ENCODE results near the gene MATN4.
A peak's percentile ranks its signal among the peaks of the same experiment; 100 is the strongest.

MATN4 gene

DNA sequence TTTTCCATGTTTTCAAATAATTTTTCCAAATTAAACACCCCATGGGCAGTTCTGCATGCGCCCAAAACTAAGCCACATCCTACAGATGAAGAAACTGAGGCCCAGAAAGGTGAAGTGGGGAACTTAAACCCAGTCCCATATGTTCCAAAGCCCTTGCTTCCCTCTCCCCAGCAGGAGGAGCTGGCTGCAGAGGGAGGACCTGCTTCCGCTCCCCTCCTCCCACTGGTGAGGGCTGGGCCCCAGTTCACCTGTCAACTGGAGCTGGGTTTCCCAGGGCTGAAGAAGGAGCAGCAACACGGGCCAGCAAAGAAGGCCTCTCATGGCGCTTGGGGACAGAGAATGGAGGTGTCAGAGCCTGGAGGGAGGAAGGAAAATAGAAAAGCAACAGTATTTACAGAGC, 2.8 kb downstream of the MATN4 start:
- Histone ChIP-seq H3K9me3 (no peaks in the 10 kb centered on the region), H3K36me3 (no peaks in the 10 kb centered on the region), H3K27ac (no peak overlapping the region), H3K9ac (no peak overlapping the region), H3K4me2 (no peak overlapping the region), H3K27me3 (peaks cover 6% of the 10 kb centered on the region; the same call in 1 of the 2 replicates), H3K4me1 (peaks cover 34% of the 10 kb centered on the region), H4K20me1 (no peaks in the 10 kb centered on the region), H3K4me3 (no peak overlapping the region)
- no peak for TF ChIP-seq Cebpa-rat (IDR thresholded peaks at IDR 0.05)

- Histone ChIP-seq H3K4me2 (no peak overlapping the region), H3K9ac (no peak overlapping the region), H4K20me1 (no peaks in the 10 kb centered on the region), H3K36me3 (no peaks in the 10 kb centered on the region), H3K27ac (no peak overlapping the region), H3K4me1 (peaks cover 26% of the 10 kb centered on the region), H3K4me3 (no peak overlapping the region), H3K27me3 (peaks cover 6% of the 10 kb centered on the region; the same call in 1 of the 2 replicates), H3K9me3 (no peaks in the 10 kb centered on the region)
- TF ChIP-seq Cebpa-rat (IDR thresholded peaks at IDR 0.05): no peak
These were observed 3.6 kb downstream of the MATN4 start for GRCh38 chr20:45304464-45304999.

- Histone ChIP-seq H3K27ac (no peak overlapping the region), H3K9ac (no peak overlapping the region), H3K9me3 (no peaks in the 10 kb centered on the region), H3K27me3 (peaks cover 6% of the 10 kb centered on the region; the same call in 1 of the 2 replicates), H3K36me3 (no peaks in the 10 kb centered on the region), H3K4me3 (no peak overlapping the region), H3K4me1 (peaks cover 19% of the 10 kb centered on the region), H4K20me1 (no peaks in the 10 kb centered on the region), H3K4me2 (no peak overlapping the region)
- no peak for TF ChIP-seq Cebpa-rat (IDR thresholded peaks at IDR 0.05)
These were observed 4.3 kb downstream of the MATN4 start for GRCh38 chr20:45303586-45304463.

GRCh38 chr20:45301824-45302271, 6.3 kb downstream of the MATN4 start:
- no peaks in the 10 kb centered on the region for H3K36me3 ChIP-seq
- H3K9ac ChIP-seq: no peak overlapping the region
- H3K4me1 ChIP-seq: no peaks in the 10 kb centered on the region
- no peak overlapping the region for H3K4me2 ChIP-seq
- no peaks in the 10 kb centered on the region for H3K9me3 ChIP-seq
- no peak for TF ChIP-seq Cebpa-rat (IDR thresholded peaks at IDR 0.05)
- no peak overlapping the region for H3K27ac ChIP-seq
- no peak overlapping the region for H3K4me3 ChIP-seq
- no peaks in the 10 kb centered on the region for H4K20me1 ChIP-seq
- no peaks in the 10 kb centered on the region; the same call in 1 of the 2 replicates for H3K27me3 ChIP-seq

- TF ChIP-seq Cebpa-rat (IDR thresholded peaks at IDR 0.05): no peak
- no peak overlapping the region for H3K4me2 ChIP-seq
These were observed 7.1 kb downstream of the MATN4 start for GRCh38 chr20:45300961-45301360.

DNA sequence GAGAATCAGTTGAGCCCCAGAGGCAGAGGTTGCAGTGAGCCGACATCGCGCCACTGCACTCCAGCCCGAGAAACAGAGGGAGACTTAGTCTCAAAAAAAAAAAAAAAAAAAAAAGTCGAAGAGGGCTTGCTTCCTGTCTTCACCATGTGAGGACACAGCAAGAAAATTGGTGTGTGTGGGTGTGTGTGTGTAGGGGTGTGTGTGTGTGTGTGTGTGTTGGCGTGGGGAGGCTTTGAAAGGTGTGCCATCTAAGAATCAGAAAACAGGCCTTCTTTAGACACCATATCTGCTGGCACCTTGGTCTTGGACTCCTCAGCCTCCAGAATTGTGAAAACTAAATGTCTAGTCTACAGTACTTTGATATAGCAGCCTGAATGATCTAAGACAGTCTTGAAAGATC, 8.3 kb downstream of the MATN4 start:
- H3K4me1 ChIP-seq: no peaks in the 10 kb centered on the region
- no peaks in the 10 kb centered on the region for H4K20me1 ChIP-seq
- no peak for TF ChIP-seq Cebpa-rat (IDR thresholded peaks at IDR 0.05)
- no peak overlapping the region for H3K27ac ChIP-seq
- H3K4me2 ChIP-seq: no peak overlapping the region
- H3K4me3 ChIP-seq: no peak overlapping the region
- no peak overlapping the region for H3K9ac ChIP-seq
- H3K27me3 ChIP-seq: no peaks in the 10 kb centered on the region
- peaks cover 5% of the 10 kb centered on the region for H3K9me3 ChIP-seq
- no peaks in the 10 kb centered on the region for H3K36me3 ChIP-seq

More at GRCh38 chr20:45300961-45301360, 7.1 kb downstream of the MATN4 start:
- Histone ChIP-seq H4K20me1 (no peaks in the 10 kb centered on the region), H3K4me3 (no peak overlapping the region), H3K27me3 (no peaks in the 10 kb centered on the region), H3K9ac (no peak overlapping the region), H3K9me3 (no peaks in the 10 kb centered on the region), H3K27ac (no peak overlapping the region), H3K36me3 (no peaks in the 10 kb centered on the region), H3K4me1 (no peaks in the 10 kb centered on the region)

- no peak for TF ChIP-seq Cebpa-rat (IDR thresholded peaks at IDR 0.05)
These were observed 10.2 kb downstream of the MATN4 start for GRCh38 chr20:45297786-45298497.

GRCh38 chr20:45294659-45295058, 13.4 kb downstream of the MATN4 start:
- Histone ChIP-seq H3K27ac (no peak overlapping the region), H3K4me1 (peaks cover 12% of the 10 kb centered on the region), H3K36me3 (no peaks in the 10 kb centered on the region), H3K4me3 (no peak overlapping the region), H3K4me2 (no peak overlapping the region), H3K9me3 (peaks cover 8% of the 10 kb centered on the region), H4K20me1 (no peaks in the 10 kb centered on the region), H3K27me3 (peaks cover 24% of the 10 kb centered on the region), H3K9ac (no peak overlapping the region)
- TF ChIP-seq Cebpa-rat (IDR thresholded peaks at IDR 0.05): no peak

More at GRCh38 chr20:45297786-45298497, 10.2 kb downstream of the MATN4 start:
- H4K20me1 ChIP-seq: no peaks in the 10 kb centered on the region
- H3K9ac ChIP-seq: no peak overlapping the region
- peaks cover 8% of the 10 kb centered on the region for H3K9me3 ChIP-seq
- H3K27ac ChIP-seq: no peak overlapping the region
- peaks cover 14% of the 10 kb centered on the region for H3K27me3 ChIP-seq
- H3K4me2 ChIP-seq: no peak overlapping the region
- H3K4me1 ChIP-seq: no peaks in the 10 kb centered on the region
- no peaks in the 10 kb centered on the region for H3K36me3 ChIP-seq
- no peak overlapping the region for H3K4me3 ChIP-seq

DNA sequence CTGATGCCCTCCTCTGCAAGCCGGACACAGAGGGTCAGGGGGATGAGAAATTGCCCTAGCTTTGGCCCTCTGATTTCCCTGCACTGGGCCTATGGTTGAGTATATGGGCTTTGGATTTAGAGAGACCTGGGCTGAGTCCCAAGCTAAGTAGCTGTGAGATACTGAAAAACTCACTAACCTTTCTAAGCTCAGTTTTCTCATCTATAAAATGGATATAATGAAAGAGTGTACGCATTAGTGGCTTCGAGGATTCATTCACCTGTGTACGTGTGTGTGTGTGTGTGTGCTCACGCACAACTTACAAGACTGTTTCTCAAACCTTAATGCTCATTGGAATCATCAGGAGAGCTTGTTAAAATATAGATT, 14.1 kb downstream of the MATN4 start:
- Histone ChIP-seq H4K20me1 (no peaks in the 10 kb centered on the region), H3K36me3 (no peaks in the 10 kb centered on the region), H3K9ac (no peak overlapping the region; the same call in 1 of the 2 replicates), H3K9me3 (peaks cover 8% of the 10 kb centered on the region), H3K27ac (no peak overlapping the region), H3K4me1 (peaks cover 12% of the 10 kb centered on the region), H3K4me3 (peak overlapping the region; percentile 68), H3K27me3 (peaks cover 24% of the 10 kb centered on the region), H3K4me2 (peak overlapping the region; percentile 81; the same call in 1 of the 2 replicates)
- no peak for TF ChIP-seq Cebpa-rat (IDR thresholded peaks at IDR 0.05)

All from BLaER1 (cell line).